B cell (primary cell): ENCODE measurements around the gene NHLRC3. TPM values are rescaled to one million over a fixed set of nuclear protein-coding genes. Genes with fewer than 3 reads are reported as not detected.

ENCODE experiments used
- ATAC-seq: fragments of 200-7000 bp; cut with Tn5 transposase; one replicate; pipeline ENCODE4 v1.10.0; 2021; ENCODE audit warnings: low read depth, mild to moderate bottlenecking, moderate number of reproducible peaks, moderate library complexity
- CTCF ChIA-PET: fragments of 350-600 bp; sonication (Branson Sonifier 250); formaldehyde crosslinking; loops from one replicate; lab custom pipeline; 2021; ENCODE audit warnings: antibody characterized with exemption, inconsistent platforms; lab: Charles Lee
- POLR2A ChIA-PET: fragments of 350-600 bp; sonication (Branson Sonifier 250); formaldehyde crosslinking; loops from one replicate; lab custom pipeline; 2021; ENCODE audit warnings: antibody characterized with exemption; lab: Charles Lee
- DNase-seq: peaks from one replicate; pipeline ENCODE4 v3.0.0; 2013
- H2AFZ ChIP-seq: 2 replicates; pipeline ENCODE4 v1.6.1; 2012; ENCODE audit warnings: mild to moderate bottlenecking, low read depth, low read length; ENCODE audit not compliant: insufficient read depth, poor library complexity, severe bottlenecking
- H3K27ac ChIP-seq, 2 donors: 1 replicate in 1 of 2; 2 replicates in 1 of 2; pipeline ENCODE4 v1.5.1; 2012 to 2013; ENCODE audit warnings: low read length in 2 of 2, mild to moderate bottlenecking in 2 of 2, moderate library complexity in 1 of 2
- H3K27me3 ChIP-seq, 4 experiments: fragments of 200-600 bp in 1 of 4; sonication (generic) in 1 of 4; replicated peaks in 1 of 4; 1 replicate in 2 of 4; 2 replicates in 2 of 4; pipeline versions ENCODE4 v1.6.1 to v1.7.0; 2013 to 2016; ENCODE audit warnings: low read length in 3 of 4, mild to moderate bottlenecking in 2 of 4, mixed read lengths in 1 of 4, moderate library complexity in 1 of 4; ENCODE audit not compliant: insufficient read depth in 4 of 4, control insufficient read depth in 3 of 4; ENCODE audit errors: control extremely low read depth in 1 of 4
- H3K36me3 ChIP-seq, 2 experiments: replicated peaks in 1 of 2; 1 replicate in 1 of 2; 2 replicates in 1 of 2; pipeline versions ENCODE4 v1.6.1 to v1.7.1; 2013; ENCODE audit warnings: low read length in 1 of 2; ENCODE audit not compliant: insufficient read depth in 2 of 2, control insufficient read depth in 1 of 2; ENCODE audit errors: control extremely low read depth in 1 of 2, extremely low read depth in 1 of 2
- H3K4me1 ChIP-seq, 2 donors: fragments of 200-600 bp in 1 of 2; sonication (generic) in 1 of 2; 1 replicate in 1 of 2; 2 replicates in 1 of 2; pipeline versions ENCODE4 v1.5.1 to v1.6.1; 2013 to 2017; ENCODE audit warnings: low read length in 2 of 2; ENCODE audit not compliant: control insufficient read depth in 2 of 2, insufficient read depth in 2 of 2
- H3K4me2 ChIP-seq: replicated peaks from 2 replicates; pipeline ENCODE3; 2012; ENCODE audit warnings: mild to moderate bottlenecking, low read depth, low read length; ENCODE audit not compliant: poor library complexity, severe bottlenecking
- H3K4me3 ChIP-seq, 5 experiments: fragments of 200-600 bp in 1 of 5; sonication (generic) in 1 of 5; 1 replicate in 3 of 5; 2 replicates in 2 of 5; pipeline versions ENCODE4 v1.5.1 to v1.7.0; 2011 to 2016; ENCODE audit warnings: low read length in 4 of 5, mild to moderate bottlenecking in 4 of 5, low read depth in 2 of 5, control low read depth in 1 of 5, moderate library complexity in 1 of 5; ENCODE audit not compliant: insufficient read depth in 1 of 5; ENCODE audit errors: control extremely low read depth in 1 of 5, extremely low read depth in 1 of 5
- H3K79me2 ChIP-seq: fragments of 200-600 bp; sonication (generic); one replicate; pipeline ENCODE4 v1.6.0; 2016; ENCODE audit warnings: low read length; ENCODE audit not compliant: control insufficient read depth, insufficient read depth
- H3K9ac ChIP-seq: fragments of 200-600 bp; sonication (generic); 2 replicates; pipeline ENCODE4 v1.6.1; 2017; ENCODE audit warnings: mild to moderate bottlenecking, low read length, moderate library complexity
- H3K9me3 ChIP-seq, 3 donors: one replicate each; pipeline versions ENCODE4 v1.6.1 to v1.7.1; 2013; ENCODE audit warnings: low read length in 2 of 3; ENCODE audit not compliant: control insufficient read depth in 2 of 3, insufficient read depth in 1 of 3; ENCODE audit errors: control extremely low read depth in 1 of 3
- H4K20me1 ChIP-seq: 2 replicates; pipeline ENCODE4 v1.6.0; 2012; ENCODE audit warnings: mild to moderate bottlenecking, low read length; ENCODE audit not compliant: insufficient read depth, control insufficient read depth, poor library complexity, severe bottlenecking
- H3K27ac Mint-ChIP-seq: one replicate; pipeline ENCODE4 v1.8.0; 2021; ENCODE audit warnings: mixed read lengths
- H3K27me3 Mint-ChIP-seq: one replicate; pipeline ENCODE4 v1.8.0; 2021; ENCODE audit warnings: mixed read lengths
- H3K4me1 Mint-ChIP-seq: one replicate; pipeline ENCODE4 v1.8.0; 2021; ENCODE audit warnings: mixed read lengths
- H3K4me3 Mint-ChIP-seq: one replicate; pipeline ENCODE4 v1.8.0; 2021; ENCODE audit warnings: mixed read lengths
- H3K9me3 Mint-ChIP-seq: one replicate; pipeline ENCODE4 v1.8.0; 2022; ENCODE audit warnings: mixed read lengths; ENCODE audit not compliant: insufficient read depth
- EZH2 ChIP-seq: IDR thresholded peaks from 2 replicates; pipeline ENCODE4 v1.6.1; 2012; ENCODE audit warnings: borderline replicate concordance, low read depth, mild to moderate bottlenecking, moderate library complexity, low read length; ENCODE audit not compliant: insufficient read depth, poor library complexity, severe bottlenecking
- WGBS: methylation state at CpG from one replicate; pipeline ENCODE4 v1.1.5; 2013; ENCODE audit warnings: missing lambda C conversion rate; ENCODE audit not compliant: insufficient coverage; 5-methylcytosine and 5-hydroxymethylcytosine counted together
- intact Hi-C: fragments of 100-400 bp; cut with micrococcal nuclease; formaldehyde crosslinking; loops from one replicate; pipeline ENCODE4 v1.10.0; 2022
- polyA plus RNA-seq: library from polyadenylated mRNA; depleted of rRNA; stranded (reverse); fragments of >200 nt; gene quantifications from 2 replicates; pipeline ENCODE4 v1.2.3, GENCODE V29; 2012
- total RNA-seq, 2 donors: library from RNA; stranded (reverse); fragments of 120-200 nt in 1 of 2; gene quantifications; 1 replicate in 1 of 2; 2 replicates in 1 of 2; pipeline versions ENCODE4 v1.2.3 to v1.2.4, GENCODE V29; 2013 to 2022
- TF ChIP-seq, protein P1 (sequence below): fragments of 200-600 bp; IDR thresholded peaks from one replicate; pipeline ENCODE4 v1.8.0; 2022; ENCODE audit warnings: antibody characterized with exemption, mild to moderate bottlenecking

NHLRC3 gene
- total and polyA plus RNA-seq, 2 donors (not counting 1 experiment from before 2014, with no cell fraction given): 11.7 to 38.8 TPM

DNA sequence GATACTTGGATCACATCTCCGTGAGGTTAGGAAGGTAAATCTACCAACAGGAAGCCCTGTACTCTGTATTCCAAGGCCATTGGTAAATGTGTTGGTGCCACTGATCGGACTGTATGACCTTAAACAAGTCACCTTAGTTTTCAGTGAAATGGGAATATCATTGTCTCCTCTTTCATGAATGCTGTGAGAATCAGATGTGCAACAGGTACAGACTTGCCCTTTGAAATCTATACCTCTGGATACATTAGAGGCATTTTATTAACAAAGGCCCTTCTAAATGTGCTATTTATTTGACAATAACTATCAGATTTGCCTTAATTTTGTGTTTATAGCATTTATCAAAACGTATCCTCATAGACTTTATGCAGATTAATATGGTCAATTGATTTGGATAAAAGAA, 11.0 kb downstream of the NHLRC3 start:
- CTCF ChIA-PET: interaction anchor here (1.5 to 1.7 kb wide), 2 partner anchors 563 to 567 kb away, joined by 4 to 6 read pairs; no protein-coding TSS in a partner anchor
- no CpG with 5 or more reads among the region's 3 CpGs for WGBS
- no peaks in the 10 kb centered on the region for H3K9me3 Mint-ChIP-seq
- Histone ChIP-seq H2AFZ (no peak overlapping the region), H3K4me2 (no peak overlapping the region), H3K9me3 (no peaks in the 10 kb centered on the region), H3K4me1 (no peaks in the 10 kb centered on the region), H3K27ac (no peak overlapping the region), H3K79me2 (no peaks in the 10 kb centered on the region), H3K27me3 (no peaks in the 10 kb centered on the region), H3K9ac (no peak overlapping the region), H4K20me1 (no peaks in the 10 kb centered on the region), H3K4me3 (no peak overlapping the region), H3K36me3 (peaks cover 1 to 11% of the 10 kb centered on the region in 2 experiments)
- peaks cover 3% of the 10 kb centered on the region for H3K4me1 Mint-ChIP-seq
- intact Hi-C loops: no loop called here
- no peak overlapping the region for H3K4me3 Mint-ChIP-seq
- DNase-seq (no peak), ATAC-seq (no peak)
- no peaks in the 10 kb centered on the region for H3K27me3 Mint-ChIP-seq
- no peak overlapping the region for H3K27ac Mint-ChIP-seq
- TF ChIP-seq, protein P1, sequence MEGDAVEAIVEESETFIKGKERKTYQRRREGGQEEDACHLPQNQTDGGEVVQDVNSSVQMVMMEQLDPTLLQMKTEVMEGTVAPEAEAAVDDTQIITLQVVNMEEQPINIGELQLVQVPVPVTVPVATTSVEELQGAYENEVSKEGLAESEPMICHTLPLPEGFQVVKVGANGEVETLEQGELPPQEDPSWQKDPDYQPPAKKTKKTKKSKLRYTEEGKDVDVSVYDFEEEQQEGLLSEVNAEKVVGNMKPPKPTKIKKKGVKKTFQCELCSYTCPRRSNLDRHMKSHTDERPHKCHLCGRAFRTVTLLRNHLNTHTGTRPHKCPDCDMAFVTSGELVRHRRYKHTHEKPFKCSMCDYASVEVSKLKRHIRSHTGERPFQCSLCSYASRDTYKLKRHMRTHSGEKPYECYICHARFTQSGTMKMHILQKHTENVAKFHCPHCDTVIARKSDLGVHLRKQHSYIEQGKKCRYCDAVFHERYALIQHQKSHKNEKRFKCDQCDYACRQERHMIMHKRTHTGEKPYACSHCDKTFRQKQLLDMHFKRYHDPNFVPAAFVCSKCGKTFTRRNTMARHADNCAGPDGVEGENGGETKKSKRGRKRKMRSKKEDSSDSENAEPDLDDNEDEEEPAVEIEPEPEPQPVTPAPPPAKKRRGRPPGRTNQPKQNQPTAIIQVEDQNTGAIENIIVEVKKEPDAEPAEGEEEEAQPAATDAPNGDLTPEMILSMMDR: no peak
- TF ChIP-seq EZH2: no peak
- POLR2A ChIA-PET: no interaction called here

- H3K27ac ChIP-seq: no peak overlapping the region
- no peak overlapping the region for H3K27ac Mint-ChIP-seq
- ChIA-PET CTCF (interaction anchor here (1.2 to 2.2 kb wide), 3 partner anchors 561 to 631 kb away, joined by 3 to 14 read pairs (median 8); no protein-coding TSS in a partner anchor), POLR2A (no interaction called here)
- H3K9me3 ChIP-seq: no peaks in the 10 kb centered on the region
- TF ChIP-seq, protein P1: peak; percentile 60
- TF ChIP-seq EZH2: no peak
- H3K4me1 ChIP-seq: no peaks in the 10 kb centered on the region
- peaks cover 1 to 9% of the 10 kb centered on the region in 2 experiments for H3K36me3 ChIP-seq
- no peaks in the 10 kb centered on the region for H3K9me3 Mint-ChIP-seq
- H3K4me3 Mint-ChIP-seq: no peak overlapping the region
- intact Hi-C loops: loop anchor here (1.0 kb wide), 2 partner anchors 565 to 623 kb away; no protein-coding TSS in a partner anchor
- no peaks in the 10 kb centered on the region for H3K79me2 ChIP-seq
- H3K4me3 ChIP-seq: no peak overlapping the region
- H3K9ac ChIP-seq: no peak overlapping the region
- ATAC-seq: no peak
- no CpG with 5 or more reads among the region's 1 CpG for WGBS
- peaks cover 5% of the 10 kb centered on the region for H3K4me1 Mint-ChIP-seq
- DNase-seq: peak; percentile 29
- H2AFZ ChIP-seq: no peak overlapping the region
- no peaks in the 10 kb centered on the region for H3K27me3 ChIP-seq
- no peaks in the 10 kb centered on the region for H4K20me1 ChIP-seq
- no peak overlapping the region for H3K4me2 ChIP-seq
- H3K27me3 Mint-ChIP-seq: no peaks in the 10 kb centered on the region
These were observed 12.9 kb downstream of the NHLRC3 start for GRCh38 chr13:39051157-39051556.
